IPS-NIHi11 (cell line): Measurements from ENCODE around the gene VSIG4.
A peak's percentile ranks its signal among the peaks of the same experiment; 100 is the strongest.

Source experiments
- DNase-seq: peaks from one replicate; pipeline ENCODE4 v3.0.0; 2012; ENCODE audit warnings: mixed read lengths, low spot score

The VSIG4 gene

DNA sequence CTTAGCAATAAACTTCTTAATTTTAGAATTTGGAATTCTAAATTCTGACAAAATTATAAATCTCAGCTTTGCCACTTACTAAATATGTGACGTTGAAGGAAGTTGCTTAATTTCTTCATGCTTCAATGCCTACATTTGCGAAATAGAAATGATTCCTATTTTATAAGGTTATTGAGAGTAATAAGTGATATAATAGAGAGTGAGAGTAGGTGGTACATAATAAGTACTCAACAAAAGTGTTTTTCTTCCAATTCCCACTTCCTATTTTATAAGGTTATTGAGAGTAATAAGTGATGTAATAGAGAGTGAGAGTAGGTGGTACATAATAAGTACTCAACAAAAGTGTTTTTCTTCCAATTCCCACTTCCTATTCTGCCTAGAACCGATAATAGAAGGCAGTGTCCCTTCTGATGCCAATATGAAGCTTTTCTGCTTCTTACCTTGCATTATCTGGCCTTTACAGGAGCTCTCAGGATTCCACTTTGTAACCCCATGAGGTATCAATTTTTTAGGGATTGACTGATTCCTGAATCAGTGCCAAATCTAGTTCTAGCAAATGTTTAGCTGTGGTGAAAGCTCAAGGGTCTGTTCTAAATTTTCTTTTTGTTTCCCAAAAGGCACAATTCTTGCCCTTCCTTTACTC lies 31.4 kb downstream of the VSIG4 start:
- no peak for DNase-seq

DNA sequence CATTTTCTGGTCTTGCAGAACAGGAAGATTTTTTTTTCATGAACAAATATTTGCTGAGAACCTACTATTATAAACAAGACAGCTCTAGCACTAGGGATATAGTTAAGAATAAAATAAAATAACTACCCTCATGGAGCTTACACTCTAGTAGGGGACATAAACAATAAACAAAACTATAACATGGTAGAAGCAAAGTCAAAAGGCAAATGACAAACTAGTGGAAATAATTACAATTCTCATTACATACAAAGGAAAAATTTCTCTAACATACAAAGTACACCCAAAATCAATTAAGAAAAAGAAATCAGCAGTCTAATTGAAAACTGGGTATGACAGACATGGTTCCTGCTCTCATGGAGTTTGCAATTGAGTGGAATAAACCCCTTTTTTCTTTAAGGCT lies 32.0 kb downstream of the VSIG4 start:
- no peak for DNase-seq

DNA sequence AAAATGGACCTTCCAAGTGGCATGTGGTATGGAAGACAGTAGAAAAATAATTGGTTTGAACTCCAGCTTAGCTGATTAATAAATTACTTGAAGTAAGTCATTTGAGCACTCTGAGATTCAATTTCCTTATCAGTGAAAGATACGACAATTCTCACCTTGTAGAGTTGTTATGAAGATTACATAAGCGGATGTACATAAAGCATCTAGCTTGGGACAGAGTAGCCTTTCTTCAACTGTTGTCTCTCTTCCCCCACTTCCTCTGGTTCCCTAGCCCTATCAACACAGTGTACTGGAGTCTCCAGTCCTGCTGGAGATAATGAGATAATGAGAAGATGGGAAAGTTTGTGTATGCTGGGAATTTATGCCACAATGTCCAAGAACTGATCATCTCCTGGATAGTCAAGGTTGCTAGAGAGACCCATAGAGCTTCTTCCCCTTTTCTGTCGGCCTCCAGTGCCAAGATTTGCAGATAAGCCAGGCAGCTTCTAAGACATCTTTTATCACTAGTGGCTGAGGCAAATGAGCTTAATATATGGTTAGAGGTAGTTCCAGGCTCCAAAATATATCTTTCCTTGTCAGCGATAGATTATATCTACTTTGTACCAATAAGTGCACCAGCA lies 33.9 kb downstream of the VSIG4 start:
- DNase-seq = no peak

DNA sequence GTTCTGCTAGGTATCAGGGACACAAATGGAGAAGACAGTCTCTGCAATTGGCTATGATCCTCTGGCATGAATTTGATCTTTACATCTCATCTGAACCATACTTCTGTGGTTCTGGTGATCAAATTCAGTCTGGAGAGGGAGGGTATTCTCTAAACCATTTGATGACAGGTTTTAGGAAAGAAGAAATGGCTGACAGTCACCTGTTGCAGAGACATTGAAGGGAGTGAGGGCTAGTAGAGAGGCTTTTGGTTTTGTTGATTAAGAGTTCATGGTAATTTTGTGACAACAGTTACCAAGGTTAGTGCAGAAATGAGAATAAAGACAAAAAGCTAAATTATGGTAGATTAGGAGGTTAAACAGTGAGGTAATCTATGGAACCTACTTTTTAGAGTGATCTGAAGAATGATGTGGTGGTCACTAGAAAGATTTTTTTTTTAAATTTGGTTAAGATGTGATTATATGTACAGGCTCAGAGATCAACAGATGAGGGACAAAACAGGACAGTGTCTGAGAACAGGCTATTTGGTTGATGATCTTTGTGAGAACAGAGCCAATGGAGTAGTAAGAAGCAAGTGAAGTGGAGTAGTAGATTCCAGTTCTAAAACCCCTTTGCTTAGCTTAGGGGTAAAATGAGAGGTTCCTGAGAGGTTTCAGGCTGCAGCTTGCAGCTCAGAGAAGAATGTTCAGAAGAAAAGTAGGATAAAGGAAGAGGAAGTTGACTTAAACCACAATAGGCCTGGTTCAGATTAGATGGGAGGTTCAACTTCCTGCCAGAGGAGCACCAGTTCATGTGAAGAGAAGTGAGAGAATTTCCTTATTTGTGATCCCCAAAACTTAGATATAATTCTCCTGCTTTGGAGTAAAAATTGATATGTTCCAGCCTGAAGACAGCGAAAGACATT lies 34.7 kb downstream of the VSIG4 start:
- DNase-seq = no peak

DNA sequence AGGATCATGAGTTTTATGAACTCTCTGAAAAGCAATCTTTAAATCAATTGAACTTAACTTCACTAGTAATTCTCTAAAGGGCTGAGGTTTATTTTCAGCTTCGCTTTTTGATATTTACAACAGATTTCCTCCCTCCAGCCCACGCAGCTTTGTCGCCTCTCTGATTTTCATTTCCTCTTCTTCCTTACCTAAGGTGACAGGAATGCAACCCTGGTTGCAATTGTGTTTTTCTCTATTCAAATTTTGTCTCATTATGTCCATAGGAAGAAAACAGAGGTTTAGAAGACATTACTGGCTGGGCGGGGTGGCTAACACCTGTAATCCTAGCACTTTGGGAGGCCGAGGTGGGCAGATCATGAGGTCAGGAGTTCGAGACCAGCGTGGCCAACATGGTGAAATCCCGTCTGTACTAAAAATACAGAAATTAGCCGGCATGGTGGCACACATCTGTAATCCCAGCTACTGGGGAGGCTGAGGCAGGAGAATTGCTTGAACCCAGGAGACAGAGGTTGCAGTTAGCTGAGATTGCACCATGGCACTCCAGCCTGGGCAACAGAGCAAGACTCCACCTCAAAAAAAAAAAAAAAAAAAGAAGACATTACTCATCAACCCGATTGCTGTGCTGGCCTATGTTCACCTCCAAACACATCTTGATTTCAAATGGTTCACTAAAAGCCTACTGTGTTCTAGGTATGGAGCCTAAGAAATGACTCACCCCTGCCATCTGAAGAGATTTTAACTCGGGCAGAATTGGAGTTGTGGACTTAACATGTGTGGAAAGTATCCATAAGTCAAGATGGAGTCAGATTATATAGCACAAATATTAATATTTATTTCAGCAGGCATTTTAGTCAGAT lies 36.8 kb downstream of the VSIG4 start:
- no peak for DNase-seq

DNA sequence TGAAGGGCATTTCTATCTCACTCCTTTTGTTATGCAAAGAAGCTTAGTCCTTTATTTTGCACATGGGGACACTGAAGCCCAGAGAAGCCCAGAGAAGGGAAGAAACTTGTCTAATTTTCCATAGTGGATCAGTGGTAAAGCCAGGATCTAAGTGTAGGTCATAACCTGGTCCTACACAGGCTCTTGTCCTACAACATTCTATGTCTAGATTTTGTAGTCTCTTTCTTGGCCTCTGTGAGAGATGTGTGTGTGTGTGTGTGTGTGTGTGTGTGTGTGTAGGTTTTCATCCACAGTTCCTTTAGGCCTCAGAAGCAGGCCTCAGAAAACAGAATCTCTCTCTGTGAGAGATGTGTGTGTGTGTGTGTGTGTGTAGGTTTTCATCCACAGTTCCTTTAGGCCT lies 38.3 kb downstream of the VSIG4 start:
- no peak for DNase-seq

DNA sequence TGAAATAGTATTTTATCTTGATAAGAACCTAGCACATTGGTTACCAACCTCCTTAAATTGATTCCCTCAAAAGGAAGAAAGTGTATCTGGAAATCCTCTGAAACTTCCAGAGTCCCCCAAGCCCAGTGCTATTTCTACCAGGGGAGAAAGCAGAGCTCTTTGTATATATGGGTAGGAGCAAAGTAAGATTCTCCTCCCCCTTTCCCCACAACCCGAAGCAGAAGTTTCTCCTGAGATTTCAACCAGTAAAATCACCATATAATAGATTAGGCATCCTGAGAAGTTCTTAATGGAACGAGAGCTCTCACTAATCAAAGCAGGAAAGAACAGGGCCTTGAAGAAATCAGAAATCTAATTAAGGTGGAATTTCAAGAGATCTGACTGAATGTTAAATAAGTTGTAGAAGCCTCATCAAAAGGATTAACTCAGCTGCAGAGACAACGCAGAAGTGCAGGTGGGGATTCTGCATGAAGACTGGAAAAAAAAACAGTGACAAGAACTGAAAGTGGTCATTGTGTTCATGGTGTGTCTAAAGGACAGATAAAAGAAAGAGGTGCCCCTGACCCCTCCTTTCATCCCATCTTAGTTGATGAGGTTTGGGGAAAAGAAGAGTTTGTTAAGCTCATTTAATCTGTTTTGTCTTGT lies 39.1 kb downstream of the VSIG4 start:
- no peak for DNase-seq

DNA sequence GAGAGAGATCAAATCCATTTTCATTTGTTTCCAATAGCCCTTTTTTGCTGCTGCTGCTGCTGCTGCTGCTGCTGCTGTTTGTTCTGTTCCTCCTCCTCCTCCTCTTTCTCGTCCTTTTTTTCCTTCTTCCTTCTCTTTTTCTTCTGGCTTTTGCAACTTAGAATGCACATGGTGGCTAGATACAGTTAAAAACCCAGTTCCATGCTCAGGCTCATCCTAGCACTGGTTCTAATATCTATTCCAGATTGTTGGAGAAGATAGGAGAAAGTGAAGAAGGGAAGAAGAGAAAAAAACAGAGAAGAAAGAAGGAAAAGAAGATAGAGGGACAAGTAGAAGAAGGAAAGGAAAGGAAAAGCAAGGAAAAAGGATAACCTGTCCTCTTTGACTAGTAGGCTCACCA lies 39.7 kb downstream of the VSIG4 start:
- no peak for DNase-seq

DNA sequence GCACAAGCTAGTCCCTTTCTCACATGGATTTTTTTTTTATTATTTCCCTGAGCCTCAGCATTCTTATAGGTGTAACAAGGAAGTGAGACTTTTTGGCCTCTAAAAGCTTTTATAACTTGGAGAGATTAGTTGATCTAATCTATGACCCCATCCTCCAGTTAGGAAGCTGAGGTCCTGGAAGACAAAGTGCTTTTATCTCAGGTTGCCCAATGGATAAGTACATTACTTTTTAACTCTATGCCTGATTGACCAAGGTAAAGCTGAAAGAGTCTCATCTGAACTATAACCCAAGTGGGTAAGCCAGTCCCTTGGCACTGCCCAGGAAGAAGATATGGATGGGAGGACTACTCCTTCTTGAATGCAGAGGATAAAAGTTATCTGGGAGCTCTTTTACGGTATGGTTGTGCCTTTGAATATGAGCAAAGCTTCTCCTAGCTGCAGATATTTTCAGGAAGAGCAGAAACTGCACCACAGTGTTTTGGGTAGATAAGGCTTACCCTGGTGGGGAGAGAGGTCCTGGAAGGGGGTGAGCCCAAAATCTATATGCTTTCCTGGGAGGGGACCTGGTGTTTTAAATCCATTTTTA lies 40.2 kb downstream of the VSIG4 start:
- no peak for DNase-seq

DNA sequence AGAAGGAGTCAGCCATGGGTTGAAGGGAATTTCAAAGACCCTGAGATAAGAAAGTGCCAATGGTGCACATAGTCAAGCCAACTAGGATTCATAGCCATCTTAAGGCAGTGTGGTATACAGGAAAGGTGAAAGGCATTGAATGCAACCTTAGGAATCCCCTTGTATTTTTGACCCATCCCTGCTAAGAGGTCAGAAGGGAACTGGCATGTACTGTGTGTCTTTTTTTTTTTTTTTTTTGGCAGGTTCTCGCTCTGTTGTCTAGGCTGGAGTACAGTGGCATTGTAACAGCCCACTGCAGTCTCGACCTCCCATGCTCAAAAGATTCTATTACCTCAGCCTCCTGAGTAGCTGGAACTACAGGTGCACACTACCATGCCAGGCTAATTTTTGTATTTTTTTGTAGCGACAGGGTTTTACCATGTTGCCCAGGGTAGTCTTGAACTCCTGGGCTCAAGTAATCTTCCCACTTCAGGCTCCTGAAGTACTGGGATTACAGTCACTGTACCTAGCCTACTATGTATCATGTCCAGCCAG lies 40.8 kb downstream of the VSIG4 start:
- DNase-seq = no peak

DNA sequence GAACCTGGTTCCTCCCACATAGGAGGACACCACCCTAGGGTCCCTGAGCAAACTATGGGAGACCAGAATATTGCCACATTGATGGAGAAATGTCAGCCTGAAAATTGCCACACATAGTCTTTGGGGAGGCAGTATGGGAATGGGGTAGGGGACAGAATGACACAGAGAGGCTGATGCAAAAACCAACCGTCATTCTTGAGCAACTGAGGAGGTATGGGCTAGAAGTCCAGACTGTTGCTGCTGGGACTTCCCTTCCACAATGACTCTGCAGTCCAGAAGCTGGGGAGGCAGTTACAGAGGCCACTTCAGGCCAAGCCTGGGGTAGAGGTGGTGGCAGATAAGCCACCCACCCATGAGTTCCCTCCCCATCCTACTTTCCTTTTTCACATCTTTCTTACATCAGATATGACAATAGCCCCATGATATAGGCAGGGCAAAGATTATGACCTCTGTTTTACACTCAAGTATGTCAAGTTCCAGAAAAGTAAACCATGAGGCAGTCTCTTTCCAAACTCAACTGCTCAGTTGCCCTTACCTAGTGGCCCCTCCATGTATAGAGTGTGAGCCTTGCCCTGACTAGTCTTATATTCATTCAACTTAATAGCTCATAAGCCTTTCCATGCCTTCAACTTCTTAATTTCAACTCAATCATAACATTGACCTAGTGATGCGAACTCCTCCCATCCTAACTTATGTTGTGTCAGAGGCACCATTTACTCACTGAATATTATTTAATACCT lies 41.7 kb downstream of the VSIG4 start:
- no peak for DNase-seq

DNA sequence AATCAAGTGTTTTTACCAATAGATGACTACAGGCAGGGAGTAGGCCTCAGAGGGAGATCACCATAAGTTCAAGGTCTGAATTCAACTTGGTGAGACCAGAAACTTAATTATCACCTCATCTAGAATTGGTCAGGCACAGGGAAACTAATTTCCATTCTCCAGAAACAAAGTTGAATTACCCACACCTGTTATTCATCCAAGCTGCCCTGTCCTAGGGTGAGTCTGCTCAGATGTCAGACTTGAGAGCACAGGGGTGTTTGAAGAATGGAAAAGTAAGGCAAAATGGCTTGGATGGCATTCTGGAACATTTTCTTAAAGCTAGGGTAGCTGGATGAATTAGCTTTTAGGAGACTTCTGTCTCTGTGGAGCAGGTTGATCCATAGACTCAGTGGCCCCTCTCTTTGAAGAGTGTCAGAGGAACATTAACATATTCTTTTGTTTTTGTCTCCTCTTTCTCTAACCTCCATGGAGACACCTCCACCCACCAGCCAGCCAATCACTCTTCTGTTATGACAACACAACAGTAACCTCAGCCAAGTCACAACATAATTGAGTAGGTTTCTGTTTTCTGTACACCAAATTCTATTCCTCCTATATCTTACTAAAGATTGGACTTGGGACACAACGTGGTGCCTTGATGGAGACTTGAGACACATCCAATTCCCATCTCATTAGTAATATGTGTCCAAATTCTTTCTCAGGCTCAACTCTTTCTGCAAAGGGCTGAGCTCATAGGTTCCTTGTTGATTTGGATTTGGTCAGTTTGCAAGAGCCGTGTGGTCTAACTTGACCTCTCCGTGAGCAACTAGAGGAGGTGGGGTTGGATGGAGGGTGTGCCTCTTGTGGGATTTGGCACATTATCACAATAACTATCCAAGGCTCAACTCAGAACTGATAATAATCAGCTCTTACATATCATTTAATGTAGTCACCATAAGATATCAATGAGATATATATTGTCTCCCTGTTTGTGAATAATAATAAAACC lies 45.1 kb downstream of the VSIG4 start:
- no peak for DNase-seq

DNA sequence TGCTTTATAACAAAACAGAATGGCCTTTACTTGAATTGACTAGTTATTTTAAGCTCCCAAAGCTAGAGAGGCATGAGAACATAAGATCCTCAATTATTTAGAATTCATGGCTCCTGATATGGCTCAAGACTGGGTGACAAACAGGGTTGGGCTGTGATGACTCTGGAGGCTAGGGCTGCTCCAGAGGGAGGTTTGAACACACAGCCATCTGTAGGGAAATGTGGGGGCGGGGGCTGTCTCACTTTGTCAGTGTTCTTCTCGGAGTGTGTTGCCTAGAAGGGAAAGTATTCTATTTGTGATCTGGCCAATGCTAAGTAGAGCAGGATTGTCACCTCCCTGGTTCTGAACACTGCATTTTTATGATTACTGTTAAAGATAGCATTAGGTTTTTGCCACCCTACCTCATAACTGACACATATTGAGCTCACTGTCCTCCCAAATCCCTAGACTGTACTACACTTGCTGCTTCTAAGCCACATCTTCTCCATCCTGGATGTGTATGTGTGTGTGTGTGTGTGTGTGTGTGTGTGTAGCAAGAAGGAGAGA lies 45.9 kb downstream of the VSIG4 start:
- no peak for DNase-seq

DNA sequence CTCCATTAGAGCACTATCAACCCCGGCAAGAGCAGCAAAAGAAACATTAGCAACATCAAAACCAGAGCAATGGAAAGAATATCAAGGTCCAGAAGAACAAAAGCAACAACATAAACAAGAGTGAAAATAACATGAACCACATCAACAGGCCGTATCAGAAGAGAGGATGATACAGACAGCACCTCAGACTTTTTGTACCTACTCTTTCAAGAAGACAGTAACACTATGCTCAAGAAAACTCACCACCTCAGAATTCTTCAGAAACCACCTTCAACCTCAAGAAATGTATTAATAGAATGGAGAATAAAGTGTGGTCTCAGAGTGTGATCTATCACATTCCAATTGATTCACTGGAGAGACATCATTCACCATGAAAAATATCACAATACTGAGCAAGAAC lies 46.5 kb downstream of the VSIG4 start:
- DNase-seq = no peak

DNA sequence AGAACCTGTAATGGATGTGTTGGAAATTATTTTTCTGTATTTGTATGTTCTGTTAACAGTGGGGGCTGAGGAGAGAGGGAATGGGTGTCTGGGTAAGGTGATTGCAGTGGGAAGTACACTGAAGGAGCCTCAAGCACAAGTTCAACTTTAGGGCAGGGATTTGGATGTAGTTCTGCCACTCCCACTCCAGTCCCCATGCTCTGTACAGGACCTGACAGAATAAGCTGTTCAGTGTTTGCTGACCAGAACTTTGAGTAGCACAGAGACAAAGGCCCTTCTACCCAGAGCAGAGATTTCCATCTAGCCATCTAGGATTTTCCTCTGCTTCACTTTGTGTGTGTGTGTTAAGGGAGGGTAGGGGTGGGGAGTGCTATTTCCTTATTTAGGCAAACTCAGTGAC lies 49.2 kb downstream of the VSIG4 start:
- DNase-seq = no peak

DNA sequence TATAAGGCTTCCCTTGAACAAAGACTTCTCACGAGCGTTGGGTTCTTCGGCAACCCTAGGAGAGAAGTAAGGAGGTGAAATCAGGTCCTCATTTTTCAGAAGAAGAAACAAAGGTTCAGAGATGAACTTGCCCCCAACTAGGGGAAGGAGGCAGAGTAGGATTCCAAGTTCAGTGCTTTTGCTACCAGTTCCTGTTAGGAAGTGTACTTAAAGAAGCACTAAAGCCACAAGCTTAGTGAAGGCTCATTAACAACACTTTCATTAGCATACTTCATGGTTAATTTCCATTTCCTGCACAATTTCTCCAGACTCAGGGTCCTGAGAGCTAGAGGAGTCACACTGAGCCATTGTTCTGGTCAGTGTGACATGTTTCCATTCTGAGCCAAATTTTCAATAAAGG lies 52.1 kb downstream of the VSIG4 start:
- DNase-seq = no peak

DNA sequence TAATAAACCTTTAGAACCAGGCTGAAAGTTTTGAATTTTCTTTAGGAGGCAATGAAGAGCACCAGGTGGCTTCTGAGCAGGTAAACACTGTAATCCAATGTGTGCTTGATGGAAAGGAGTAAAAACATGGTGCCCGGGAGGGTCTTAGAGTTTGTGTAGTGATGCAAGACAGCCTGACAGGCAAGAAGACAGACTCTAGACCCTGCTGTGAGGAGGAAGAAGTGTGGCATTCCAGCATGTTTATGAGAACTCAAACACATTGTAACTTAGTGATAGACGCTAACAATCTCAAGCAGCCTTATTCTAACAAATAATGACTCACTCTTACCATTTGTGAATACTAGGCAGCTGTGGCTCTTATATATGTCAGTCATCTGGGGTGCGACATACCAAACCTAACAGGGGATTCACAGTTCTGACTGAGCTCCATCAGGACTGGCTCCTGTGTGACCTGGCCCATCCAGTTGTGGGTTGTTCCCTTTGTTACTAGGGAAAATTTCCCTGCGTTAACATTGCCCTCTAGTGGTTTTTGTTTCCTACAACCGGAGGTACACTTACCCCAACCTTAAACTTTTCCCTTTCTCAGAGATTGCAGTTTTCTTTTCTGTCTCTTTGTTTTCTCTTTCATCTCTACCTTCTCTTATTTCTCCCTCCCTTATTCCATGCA lies 53.8 kb downstream of the VSIG4 start:
- peak; percentile 60 for DNase-seq

DNA sequence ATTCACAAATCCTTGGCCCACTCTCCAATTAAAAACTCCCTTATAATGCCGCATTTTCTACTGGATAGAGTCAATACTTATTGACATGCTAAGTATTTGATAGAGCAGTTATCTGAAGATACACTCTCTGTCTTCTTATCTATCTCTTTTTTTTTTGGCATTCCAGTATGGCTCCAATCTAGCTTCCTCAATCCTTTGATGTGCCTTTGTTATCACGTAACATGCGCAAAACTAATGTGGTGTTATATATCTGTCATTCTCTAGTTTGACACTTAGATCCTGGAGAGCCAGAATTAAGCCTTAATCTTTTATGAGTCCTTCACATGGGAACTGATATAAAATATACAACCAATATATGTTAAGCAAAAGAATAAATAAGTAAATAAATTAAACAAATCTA lies 54.7 kb downstream of the VSIG4 start:
- no peak for DNase-seq
